ENCODE measurements around the gene NCEH1. TPM values are rescaled to one million over a fixed set of nuclear protein-coding genes. Genes with fewer than 3 reads are reported as not detected.

The NCEH1 gene
- total and polyA plus RNA-seq, 8 donors = 2.6 to 26.0 (median 6.3) TPM

- H3K4me3 ChIP-seq = no peak overlapping the region
- TF ChIP-seq CTCF (IDR thresholded peaks at IDR 0.05) = no peak
- DNase-seq (peak in 1 of 6 donors; percentile 53), ATAC-seq (peak in 3 of 4 donors; percentile 9 to 79 (median 69)), FAIRE-seq (no peak)
- WGBS, 2 donors = 57 to 75% methylated on average over 5 of the region's 5 CpGs
- H3K27ac ChIP-seq = no peak overlapping the region
- H3K4me1 ChIP-seq = peaks cover 0 to 3% (median 0%) of the 10 kb centered on the region in 3 donors
- H3K27me3 ChIP-seq = no peaks in the 10 kb centered on the region
- intact Hi-C loops (cut with DNase I) = no loop called here
- H3K9me3 ChIP-seq = no peaks in the 10 kb centered on the region
- H3K36me3 ChIP-seq = no peaks in the 10 kb centered on the region
These were observed 5.6 kb upstream of the NCEH1 start for GRCh38 chr3:172716476-172716875.

GRCh38 chr3:172713316-172713715, 2.4 kb upstream of the NCEH1 start:
- Histone ChIP-seq H3K36me3 (no peaks in the 10 kb centered on the region), H3K27me3 (no peaks in the 10 kb centered on the region), H3K4me3 (no peak overlapping the region), H3K9me3 (no peaks in the 10 kb centered on the region), H3K27ac (no peak overlapping the region), H3K4me1 (peaks cover 0 to 10% (median 0%) of the 10 kb centered on the region in 3 donors)
- no peak for ATAC-seq
- TF ChIP-seq CTCF (IDR thresholded peaks at IDR 0.05) = no peak
- WGBS, 2 donors = 70% methylated on average over 3 of the region's 3 CpGs
- intact Hi-C loops (cut with DNase I) = no loop called here
- DNase-seq = no peak
- FAIRE-seq = no peak

GRCh38 chr3:172711454-172711795, 558 bp upstream of the NCEH1 start:
- FAIRE-seq (no peak), ATAC-seq (peak; percentile 8 to 20 (median 14)), DNase-seq (peak in 2 of 6 donors; percentile 17 to 26)
- peak overlapping the region; percentile 60 to 95 (median 80) for H3K27ac ChIP-seq
- no peaks in the 10 kb centered on the region for H3K27me3 ChIP-seq
- intact Hi-C loops (cut with DNase I) = no loop called here
- H3K4me1 ChIP-seq = peaks cover 0 to 10% (median 0%) of the 10 kb centered on the region in 3 donors
- no peak for TF ChIP-seq CTCF (IDR thresholded peaks at IDR 0.05)
- no peaks in the 10 kb centered on the region for H3K36me3 ChIP-seq
- WGBS, 2 donors = 5 to 9% methylated on average over 2 of the region's 2 CpGs
- no peaks in the 10 kb centered on the region for H3K9me3 ChIP-seq
- H3K4me3 ChIP-seq = peak overlapping the region in 3 of 4 donors; percentile 68 to 90 (median 80)

GRCh38 chr3:172709774-172710663, 848 bp downstream of the NCEH1 start:
- DNase-seq (peak in 4 of 6 donors; percentile 29 to 59 (median 36)), ATAC-seq (peak; percentile 35 to 57 (median 48)), FAIRE-seq (no peak)
- Histone ChIP-seq H3K27ac (peak overlapping the region; percentile 60 to 95 (median 80)), H3K27me3 (no peaks in the 10 kb centered on the region), H3K36me3 (no peaks in the 10 kb centered on the region), H3K4me3 (peak overlapping the region; percentile 68 to 90 (median 82)), H3K4me1 (peaks cover 0 to 10% (median 0%) of the 10 kb centered on the region in 3 donors), H3K9me3 (no peaks in the 10 kb centered on the region)
- no peak for TF ChIP-seq CTCF (IDR thresholded peaks at IDR 0.05)
- intact Hi-C loops (cut with DNase I) = no loop called here
- WGBS, 2 donors = 0 to 1% methylated on average over 17 of the region's 17 CpGs
